Measurements from ENCODE around the gene ERFE.

GRCh38 chr2:238190445-238190844 is 31.7 kb downstream of the ERFE start:
- TF ChIP-seq CTCF (IDR thresholded peaks at IDR 0.05; ENCODE audit: borderline replicate concordance, extremely low read depth, low read length, poor library complexity, severe bottlenecking) (no peak), EZH2 (IDR thresholded peaks at IDR 0.05; ENCODE audit: borderline replicate concordance, low read depth, low read length, severe bottlenecking) (no peak)
